ENCODE data around the gene RBM33. TPM values are rescaled to one million over a fixed set of nuclear protein-coding genes. Genes with fewer than 3 reads are reported as not detected.

The RBM33 gene
- total RNA-seq, 1 experiment from 2014 or later, result 81.8 TPM

GRCh38 chr7:155734445-155734809 lies 90.0 kb downstream of the RBM33 start:
- no peak for TF ChIP-seq ZNF416 (CRISPR knock-in tag; IDR thresholded peaks at IDR 0.05)
- TF ChIP-seq IRF2 (CRISPR knock-in tag; IDR thresholded peaks at IDR 0.05; ENCODE audit: borderline replicate concordance, low read depth), result no peak
- TF ChIP-seq ZSCAN18 (CRISPR knock-in tag; IDR thresholded peaks at IDR 0.05), result no peak
- no peak for TF ChIP-seq ZNF425 (CRISPR knock-in tag; conservative IDR thresholded peaks at IDR 0.05)
- TF ChIP-seq ZBTB43 (CRISPR knock-in tag; IDR thresholded peaks at IDR 0.05), result no peak
- no peak for TF ChIP-seq KAT7 (CRISPR knock-in tag; IDR thresholded peaks at IDR 0.05; ENCODE audit: borderline replicate concordance)
- TF ChIP-seq, protein P1, sequence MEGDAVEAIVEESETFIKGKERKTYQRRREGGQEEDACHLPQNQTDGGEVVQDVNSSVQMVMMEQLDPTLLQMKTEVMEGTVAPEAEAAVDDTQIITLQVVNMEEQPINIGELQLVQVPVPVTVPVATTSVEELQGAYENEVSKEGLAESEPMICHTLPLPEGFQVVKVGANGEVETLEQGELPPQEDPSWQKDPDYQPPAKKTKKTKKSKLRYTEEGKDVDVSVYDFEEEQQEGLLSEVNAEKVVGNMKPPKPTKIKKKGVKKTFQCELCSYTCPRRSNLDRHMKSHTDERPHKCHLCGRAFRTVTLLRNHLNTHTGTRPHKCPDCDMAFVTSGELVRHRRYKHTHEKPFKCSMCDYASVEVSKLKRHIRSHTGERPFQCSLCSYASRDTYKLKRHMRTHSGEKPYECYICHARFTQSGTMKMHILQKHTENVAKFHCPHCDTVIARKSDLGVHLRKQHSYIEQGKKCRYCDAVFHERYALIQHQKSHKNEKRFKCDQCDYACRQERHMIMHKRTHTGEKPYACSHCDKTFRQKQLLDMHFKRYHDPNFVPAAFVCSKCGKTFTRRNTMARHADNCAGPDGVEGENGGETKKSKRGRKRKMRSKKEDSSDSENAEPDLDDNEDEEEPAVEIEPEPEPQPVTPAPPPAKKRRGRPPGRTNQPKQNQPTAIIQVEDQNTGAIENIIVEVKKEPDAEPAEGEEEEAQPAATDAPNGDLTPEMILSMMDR (IDR thresholded peaks at IDR 0.05), result no peak
- TF ChIP-seq HMGA2 (CRISPR knock-in tag; IDR thresholded peaks at IDR 0.05), result no peak
- no peak for TF ChIP-seq NR1H2 (CRISPR knock-in tag; IDR thresholded peaks at IDR 0.05)
- no peak for TF ChIP-seq OVOL2 (CRISPR knock-in tag; IDR thresholded peaks at IDR 0.05; ENCODE audit: borderline replicate concordance)
- Mint-ChIP-seq H3K36me3 (peaks cover 21% of the 10 kb centered on the region), H3K4me1 (peaks cover 7% of the 10 kb centered on the region; the same call in 1 of the 2 replicates), H3K27ac (peak overlapping the region; percentile 53; the same call in 1 of the 2 replicates), H3K27me3 (ENCODE audit: low read depth) (no peaks in the 10 kb centered on the region), H3K9me3 (no peaks in the 10 kb centered on the region), H3K4me3 (no peak overlapping the region)
- no peak for DNase-seq (ENCODE audit: low spot score)
- no peak for ATAC-seq
- CTCF ChIA-PET, result interaction anchor here (0.7 to 1.3 kb wide), 4 partner anchors 10 to 201 kb away, joined by 3 to 7 read pairs (median 3); no protein-coding TSS in a partner anchor
- POLR2A ChIA-PET, result no interaction called here

GRCh38 chr7:155735442-155736115 lies 91.1 kb downstream of the RBM33 start:
- Mint-ChIP-seq H3K36me3 (peaks cover 27% of the 10 kb centered on the region), H3K4me1 (peaks cover 16% of the 10 kb centered on the region), H3K27ac (peak overlapping the region; percentile 42; the same call in 1 of the 2 replicates), H3K9me3 (no peaks in the 10 kb centered on the region), H3K4me3 (no peak overlapping the region), H3K27me3 (ENCODE audit: low read depth) (no peaks in the 10 kb centered on the region)
- POLR2A ChIA-PET, result no interaction called here
- CTCF ChIA-PET, result interaction anchor here (0.9 to 1.3 kb wide), 2 partner anchors 11 to 137 kb away, joined by 3 read pairs; no protein-coding TSS in a partner anchor
- no peak for ATAC-seq
- no peak for DNase-seq (ENCODE audit: low spot score)
- TF ChIP-seq ZBTB43 (CRISPR knock-in tag; IDR thresholded peaks at IDR 0.05) (no peak), FOXK1 (CRISPR knock-in tag; IDR thresholded peaks at IDR 0.05) (no peak), ZNF121 (CRISPR knock-in tag; IDR thresholded peaks at IDR 0.05) (no peak), STAT6 (CRISPR knock-in tag; conservative IDR thresholded peaks at IDR 0.05; ENCODE audit: low read depth) (no peak), TCF7 (CRISPR knock-in tag; IDR thresholded peaks at IDR 0.05; ENCODE audit: low read depth) (no peak), ELF4 (CRISPR knock-in tag; IDR thresholded peaks at IDR 0.05; ENCODE audit: low read depth) (no peak)
- TF ChIP-seq, protein P2, sequence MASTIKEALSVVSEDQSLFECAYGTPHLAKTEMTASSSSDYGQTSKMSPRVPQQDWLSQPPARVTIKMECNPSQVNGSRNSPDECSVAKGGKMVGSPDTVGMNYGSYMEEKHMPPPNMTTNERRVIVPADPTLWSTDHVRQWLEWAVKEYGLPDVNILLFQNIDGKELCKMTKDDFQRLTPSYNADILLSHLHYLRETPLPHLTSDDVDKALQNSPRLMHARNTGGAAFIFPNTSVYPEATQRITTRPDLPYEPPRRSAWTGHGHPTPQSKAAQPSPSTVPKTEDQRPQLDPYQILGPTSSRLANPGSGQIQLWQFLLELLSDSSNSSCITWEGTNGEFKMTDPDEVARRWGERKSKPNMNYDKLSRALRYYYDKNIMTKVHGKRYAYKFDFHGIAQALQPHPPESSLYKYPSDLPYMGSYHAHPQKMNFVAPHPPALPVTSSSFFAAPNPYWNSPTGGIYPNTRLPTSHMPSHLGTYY (CRISPR knock-in tag; IDR thresholded peaks at IDR 0.05), result no peak
- TF ChIP-seq, protein P3, sequence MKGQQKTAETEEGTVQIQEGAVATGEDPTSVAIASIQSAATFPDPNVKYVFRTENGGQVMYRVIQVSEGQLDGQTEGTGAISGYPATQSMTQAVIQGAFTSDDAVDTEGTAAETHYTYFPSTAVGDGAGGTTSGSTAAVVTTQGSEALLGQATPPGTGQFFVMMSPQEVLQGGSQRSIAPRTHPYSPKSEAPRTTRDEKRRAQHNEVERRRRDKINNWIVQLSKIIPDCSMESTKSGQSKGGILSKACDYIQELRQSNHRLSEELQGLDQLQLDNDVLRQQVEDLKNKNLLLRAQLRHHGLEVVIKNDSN (CRISPR knock-in tag; IDR thresholded peaks at IDR 0.05), result no peak
- TF ChIP-seq, protein P1 (IDR thresholded peaks at IDR 0.05), result no peak

Measured in WTC11 (cell line).